H1 (cell line): Measurements from ENCODE around the gene EAPP.

Experiments used
- CREB1 ChIP-seq: IDR thresholded peaks from 2 replicates; pipeline ENCODE4 v1.6.1; 2012; ENCODE audit warnings: inconsistent platforms
- EP300 ChIP-seq, 2 experiments: IDR thresholded peaks; 1 replicate in 1 of 2; 2 replicates in 1 of 2; pipeline ENCODE4 v1.6.1; 2011 to 2012; ENCODE audit warnings: low read depth in 2 of 2, low read length in 2 of 2, mild to moderate bottlenecking in 2 of 2, borderline replicate concordance in 1 of 2, inconsistent platforms in 1 of 2, moderate library complexity in 1 of 2
- EZH2 ChIP-seq: fragments of 200-600 bp; sonication (generic); IDR thresholded peaks from 2 replicates; pipeline ENCODE4 v1.7.1; 2012; ENCODE audit warnings: low read depth, mild to moderate bottlenecking, moderate library complexity, low read length, inconsistent platforms; ENCODE audit not compliant: severe bottlenecking
- GABPA ChIP-seq: IDR thresholded peaks from 2 replicates; pipeline ENCODE4 v1.6.1; 2011; ENCODE audit warnings: mild to moderate bottlenecking, low read length, moderate library complexity, borderline replicate concordance; ENCODE audit not compliant: insufficient read depth
- GTF2F1 ChIP-seq: IDR thresholded peaks from 2 replicates; pipeline ENCODE4 v1.6.1; 2012; ENCODE audit warnings: low read depth, low read length, improper control_type of control experiment, borderline replicate concordance
- HDAC6 ChIP-seq: IDR thresholded peaks from one replicate; pipeline ENCODE4 v1.7.1; 2012; ENCODE audit warnings: low read depth, mild to moderate bottlenecking, inconsistent platforms, low read length, moderate library complexity
- MAFK ChIP-seq: IDR thresholded peaks from 2 replicates; pipeline ENCODE4 v1.6.1; 2012; ENCODE audit warnings: low read depth, mild to moderate bottlenecking, improper control_type of control experiment, low read length
- POLR2A ChIP-seq, 2 experiments: IDR thresholded peaks; 1 replicate in 1 of 2; 2 replicates in 1 of 2; pipeline ENCODE4 v1.6.1; 2011; ENCODE audit warnings: low read depth in 2 of 2, low read length in 2 of 2, mild to moderate bottlenecking in 2 of 2; ENCODE audit errors: control extremely low read depth in 1 of 2
- POLR2AphosphoS5 ChIP-seq: IDR thresholded peaks from 2 replicates; pipeline ENCODE4 v1.6.1; 2011; ENCODE audit warnings: low read depth, low read length
- POU5F1 ChIP-seq: IDR thresholded peaks from 2 replicates; pipeline ENCODE4 v1.6.1; 2011; ENCODE audit warnings: low read depth, mild to moderate bottlenecking, low read length, moderate library complexity
- RFX5 ChIP-seq: IDR thresholded peaks from 2 replicates; pipeline ENCODE4 v1.6.1; 2011; ENCODE audit warnings: low read depth, low read length, improper control_type of control experiment, borderline replicate concordance
- SP1 ChIP-seq: IDR thresholded peaks from 2 replicates; pipeline ENCODE4 v1.6.1; 2011; ENCODE audit warnings: low read depth, low read length
- ZNF274 ChIP-seq: IDR thresholded peaks from 2 replicates; pipeline ENCODE4 v1.7.0; 2012; ENCODE audit warnings: low read length, borderline replicate concordance; ENCODE audit errors: extremely low read depth
- TF ChIP-seq, protein P1 (sequence below), 3 experiments: IDR thresholded peaks; 1 replicate in 2 of 3; 2 replicates in 1 of 3; pipeline versions ENCODE4 v1.5.1 to v1.6.1; 2011; ENCODE audit warnings: low read length in 3 of 3, mild to moderate bottlenecking in 3 of 3, inconsistent platforms in 2 of 3, low read depth in 1 of 3, moderate library complexity in 1 of 3; ENCODE audit not compliant: insufficient read depth in 1 of 3; ENCODE audit errors: control extremely low read depth in 1 of 3

- TF ChIP-seq, protein P1, sequence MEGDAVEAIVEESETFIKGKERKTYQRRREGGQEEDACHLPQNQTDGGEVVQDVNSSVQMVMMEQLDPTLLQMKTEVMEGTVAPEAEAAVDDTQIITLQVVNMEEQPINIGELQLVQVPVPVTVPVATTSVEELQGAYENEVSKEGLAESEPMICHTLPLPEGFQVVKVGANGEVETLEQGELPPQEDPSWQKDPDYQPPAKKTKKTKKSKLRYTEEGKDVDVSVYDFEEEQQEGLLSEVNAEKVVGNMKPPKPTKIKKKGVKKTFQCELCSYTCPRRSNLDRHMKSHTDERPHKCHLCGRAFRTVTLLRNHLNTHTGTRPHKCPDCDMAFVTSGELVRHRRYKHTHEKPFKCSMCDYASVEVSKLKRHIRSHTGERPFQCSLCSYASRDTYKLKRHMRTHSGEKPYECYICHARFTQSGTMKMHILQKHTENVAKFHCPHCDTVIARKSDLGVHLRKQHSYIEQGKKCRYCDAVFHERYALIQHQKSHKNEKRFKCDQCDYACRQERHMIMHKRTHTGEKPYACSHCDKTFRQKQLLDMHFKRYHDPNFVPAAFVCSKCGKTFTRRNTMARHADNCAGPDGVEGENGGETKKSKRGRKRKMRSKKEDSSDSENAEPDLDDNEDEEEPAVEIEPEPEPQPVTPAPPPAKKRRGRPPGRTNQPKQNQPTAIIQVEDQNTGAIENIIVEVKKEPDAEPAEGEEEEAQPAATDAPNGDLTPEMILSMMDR (IDR thresholded peaks at IDR 0.05; ENCODE audit: control extremely low read depth in 1 of 3, insufficient read depth in 1 of 3, low read depth in 1 of 3, low read length in 3 of 3) = no peak
- TF ChIP-seq CREB1 = peak; percentile 84
- no peak for TF ChIP-seq GABPA
- peak; percentile 42; the same call in 1 of the 2 replicates for TF ChIP-seq GTF2F1
- TF ChIP-seq POLR2A (IDR thresholded peaks at IDR 0.05; ENCODE audit: control extremely low read depth in 1 of 2, low read depth in 2 of 2, low read length in 2 of 2) = peak; percentile 79 to 95
- no peak for TF ChIP-seq ZNF274
- TF ChIP-seq EP300 (IDR thresholded peaks at IDR 0.05; ENCODE audit: borderline replicate concordance in 1 of 2, low read depth in 2 of 2, low read length in 2 of 2) = peak in 1 of 2 experiments; percentile 7; a peak in 1 of 3 replicates
- TF ChIP-seq POU5F1 = no peak
- peak; percentile 25; the same call in 1 of the 2 replicates for TF ChIP-seq SP1
- TF ChIP-seq POLR2AphosphoS5 = peak; percentile 95
- TF ChIP-seq MAFK = no peak
- no peak for TF ChIP-seq HDAC6
- TF ChIP-seq EZH2 = no peak
- no peak for TF ChIP-seq RFX5
Observed at GRCh38 chr14:34539407-34540180, at the start of gene EAPP.
